GM19238 (cell line): ENCODE data around the gene MAD1L1.

Source experiments
- DNase-seq: peaks from one replicate; pipeline ENCODE4 v3.0.0; 2011; ENCODE audit warnings: low spot score; ENCODE audit not compliant: insufficient read length

Gene MAD1L1

GRCh38 chr7:1901431-1902210 is 331.1 kb downstream of the MAD1L1 start:
- no peak for DNase-seq

- DNase-seq: no peak
Observed at GRCh38 chr7:1900847-1901246, 331.9 kb downstream of the MAD1L1 start.

GRCh38 chr7:1899951-1900762 is 332.6 kb downstream of the MAD1L1 start:
- DNase-seq: no peak

- no peak for DNase-seq
Observed at GRCh38 chr7:1899196-1899595, 333.5 kb downstream of the MAD1L1 start.

DNA sequence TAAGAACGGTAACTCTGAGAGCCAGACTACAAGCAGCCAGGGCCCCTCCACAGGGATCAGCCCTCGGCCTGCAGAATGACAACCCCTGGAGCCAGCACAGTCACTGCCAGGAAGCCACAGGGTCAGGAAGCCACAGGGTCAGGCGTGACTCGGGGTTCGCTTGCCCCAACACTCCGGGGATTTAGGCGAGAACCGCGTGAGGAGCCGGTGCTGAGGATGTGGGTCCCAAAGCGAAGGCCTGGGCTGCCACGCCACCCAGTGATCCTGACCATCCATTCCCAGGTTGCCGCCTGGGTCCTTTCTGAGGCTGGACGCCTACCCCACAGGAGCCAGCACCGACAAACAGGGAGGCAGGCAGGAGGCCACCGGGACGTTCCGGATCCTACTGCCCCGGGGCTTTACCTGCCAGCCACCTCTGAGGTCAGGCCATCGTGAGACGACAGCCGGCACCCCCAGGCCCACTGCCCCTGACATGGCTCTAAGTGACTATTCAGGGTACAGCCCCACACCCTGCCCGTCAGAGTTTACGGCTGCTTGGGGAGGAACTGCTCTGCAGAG is 334.0 kb downstream of the MAD1L1 start:
- no peak for DNase-seq

DNA sequence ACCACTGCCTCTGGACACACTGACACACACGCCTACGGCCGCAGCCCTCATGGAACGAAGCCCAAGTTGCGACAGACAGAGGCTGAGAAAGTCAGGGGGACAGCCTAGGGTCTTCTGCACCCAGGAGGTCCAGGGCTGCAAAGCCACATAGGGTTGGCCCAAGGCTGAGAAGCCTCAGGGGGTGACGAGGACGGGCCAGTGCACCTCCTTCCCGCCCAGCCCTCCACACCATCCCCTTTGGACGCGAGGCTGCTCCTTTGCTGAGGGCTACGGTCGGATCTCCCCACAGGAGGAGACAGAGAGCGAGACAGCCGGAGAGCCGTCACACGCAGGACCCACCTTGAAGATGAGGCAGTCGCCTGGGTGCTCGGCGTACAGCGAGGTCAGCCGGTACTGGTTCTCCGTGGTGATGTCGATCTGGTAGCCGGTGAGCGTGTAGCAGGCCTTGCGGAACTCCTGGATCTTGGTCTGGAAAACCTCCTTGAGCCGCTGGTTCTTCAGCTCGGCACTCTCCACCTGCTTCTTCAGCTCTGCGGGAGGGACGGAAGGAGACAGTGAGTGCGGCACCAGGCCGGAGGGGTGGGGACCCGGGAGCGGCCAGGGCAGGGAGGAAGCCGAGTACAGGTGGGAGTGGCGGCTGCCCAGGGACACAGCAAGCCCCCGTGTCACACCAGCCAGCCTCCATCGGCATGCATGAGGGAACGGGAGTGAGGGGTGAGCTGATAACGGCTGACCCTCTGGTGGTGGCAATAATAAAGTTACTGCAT is 334.7 kb downstream of the MAD1L1 start:
- DNase-seq: no peak

GRCh38 chr7:1897076-1897860 is 335.5 kb downstream of the MAD1L1 start:
- no peak for DNase-seq

DNA sequence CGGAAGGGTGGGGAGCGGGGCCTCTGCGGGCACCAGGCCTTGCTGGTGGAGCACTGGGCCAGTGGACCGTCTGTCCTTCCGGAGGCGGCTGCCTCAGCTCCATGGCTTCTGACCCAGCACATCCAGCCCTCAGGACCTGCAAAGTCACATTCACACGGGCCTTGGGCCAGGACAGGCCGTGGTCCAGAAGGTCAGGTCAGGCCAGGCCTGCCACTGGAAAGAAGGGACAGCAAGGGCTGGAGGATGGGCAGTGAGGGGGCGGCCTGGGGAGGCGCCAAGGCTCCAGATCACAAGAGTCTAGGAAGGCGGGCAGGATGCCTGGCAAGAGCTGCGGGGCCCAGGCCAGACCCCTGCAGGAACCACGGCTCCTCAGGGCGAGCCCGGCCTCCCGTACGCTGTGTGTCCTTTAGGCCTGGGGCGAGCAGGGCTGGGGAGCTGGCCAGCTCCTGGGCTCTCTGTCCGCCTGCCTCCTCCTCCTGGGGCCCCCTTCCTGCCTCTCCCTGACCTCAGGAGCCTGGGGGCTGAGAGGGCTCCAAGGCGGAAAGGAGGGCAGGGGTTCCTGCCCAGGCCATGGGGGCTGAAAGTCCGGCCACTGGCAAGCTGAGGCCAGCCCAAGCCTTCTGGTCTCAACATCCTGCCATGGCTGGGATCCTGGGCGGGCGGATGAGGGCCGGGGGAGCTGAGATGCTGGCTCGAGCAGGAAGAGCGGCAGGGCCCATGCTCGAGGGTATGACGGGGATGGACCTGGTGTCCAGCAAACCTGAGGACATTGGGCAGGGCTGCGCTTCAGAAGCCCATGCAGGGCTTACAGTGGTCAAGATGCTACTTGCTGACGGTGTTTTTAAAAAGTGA is 336.9 kb downstream of the MAD1L1 start:
- DNase-seq: no peak

GRCh38 chr7:1894906-1895663 is 337.7 kb downstream of the MAD1L1 start:
- DNase-seq: no peak

- no peak for DNase-seq
Observed at GRCh38 chr7:1894313-1894900, 338.3 kb downstream of the MAD1L1 start.

GRCh38 chr7:1893451-1893850 is 339.3 kb downstream of the MAD1L1 start:
- no peak for DNase-seq

DNA sequence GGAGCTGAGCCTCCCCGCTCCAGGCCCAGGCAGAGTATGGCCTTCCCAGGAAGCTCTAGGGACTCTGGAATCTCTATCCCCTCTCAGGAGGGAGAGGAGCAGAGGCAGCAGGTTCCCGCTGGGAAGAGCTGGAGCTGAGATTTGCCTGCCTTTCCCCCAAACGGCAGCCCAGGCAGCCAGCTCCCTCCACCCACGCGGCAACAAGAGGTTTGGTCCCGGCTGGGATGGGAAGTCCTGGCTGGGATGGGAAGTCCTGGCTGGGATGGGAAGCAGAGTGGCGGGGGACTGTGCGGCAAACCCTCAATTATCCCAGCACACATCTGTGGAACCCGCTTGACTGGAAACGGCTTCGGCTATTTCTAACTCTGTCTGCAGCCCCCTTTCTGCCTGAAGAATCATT is 339.7 kb downstream of the MAD1L1 start:
- no peak for DNase-seq

GRCh38 chr7:1892011-1892965 is 340.5 kb downstream of the MAD1L1 start:
- DNase-seq: no peak

GRCh38 chr7:1890289-1891235 is 342.2 kb downstream of the MAD1L1 start:
- no peak for DNase-seq

GRCh38 chr7:1889556-1890181 is 343.1 kb downstream of the MAD1L1 start:
- DNase-seq: no peak

GRCh38 chr7:1889091-1889490 is 343.7 kb downstream of the MAD1L1 start:
- no peak for DNase-seq
